Measurements from ENCODE around the gene APBB2. TPM values are rescaled to one million over a fixed set of nuclear protein-coding genes. Genes with fewer than 3 reads are reported as not detected.
"Not testable (repeated sequence)": the region's sequence is repeated elsewhere in the genome, so short reads cannot be mapped to it uniquely, and the experiment has no call there.

Gene APBB2
- total RNA-seq, 2 donors from 2014 or later, result 134 to 137 TPM

DNA sequence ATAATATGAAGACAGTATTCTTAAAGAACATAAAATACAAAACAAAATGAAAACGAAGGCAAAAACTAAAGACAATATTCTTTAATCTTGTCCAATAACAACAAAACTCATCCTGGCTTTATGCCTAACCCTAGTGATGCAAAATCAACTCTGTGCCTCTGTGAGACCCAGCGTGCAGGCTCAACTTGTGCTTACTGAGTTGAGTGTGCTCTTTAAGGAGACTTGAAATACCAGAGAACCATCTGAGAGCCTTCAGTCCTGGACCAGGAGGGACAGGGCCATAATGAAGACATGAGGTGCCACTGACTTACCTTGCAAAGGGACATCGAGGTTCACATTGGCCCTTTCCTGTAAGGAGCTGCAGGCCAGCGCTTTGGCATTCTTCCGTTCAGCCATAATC lies 387.5 kb downstream of the APBB2 start:
- H3K27ac ChIP-seq, result no peak overlapping the region
- H3K9me3 ChIP-seq, result no peaks in the 10 kb centered on the region
- no peaks in the 10 kb centered on the region for H3K27me3 ChIP-seq (replicated peaks; ENCODE audit: insufficient read depth)
- peaks cover 64% of the 10 kb centered on the region for H3K36me3 ChIP-seq
- no peaks in the 10 kb centered on the region for H3K4me1 ChIP-seq (ENCODE audit: control insufficient read depth in 1 of 2, low read depth in 2 of 2)
- no peak overlapping the region for H3K4me3 ChIP-seq
- TF ChIP-seq, protein P1, sequence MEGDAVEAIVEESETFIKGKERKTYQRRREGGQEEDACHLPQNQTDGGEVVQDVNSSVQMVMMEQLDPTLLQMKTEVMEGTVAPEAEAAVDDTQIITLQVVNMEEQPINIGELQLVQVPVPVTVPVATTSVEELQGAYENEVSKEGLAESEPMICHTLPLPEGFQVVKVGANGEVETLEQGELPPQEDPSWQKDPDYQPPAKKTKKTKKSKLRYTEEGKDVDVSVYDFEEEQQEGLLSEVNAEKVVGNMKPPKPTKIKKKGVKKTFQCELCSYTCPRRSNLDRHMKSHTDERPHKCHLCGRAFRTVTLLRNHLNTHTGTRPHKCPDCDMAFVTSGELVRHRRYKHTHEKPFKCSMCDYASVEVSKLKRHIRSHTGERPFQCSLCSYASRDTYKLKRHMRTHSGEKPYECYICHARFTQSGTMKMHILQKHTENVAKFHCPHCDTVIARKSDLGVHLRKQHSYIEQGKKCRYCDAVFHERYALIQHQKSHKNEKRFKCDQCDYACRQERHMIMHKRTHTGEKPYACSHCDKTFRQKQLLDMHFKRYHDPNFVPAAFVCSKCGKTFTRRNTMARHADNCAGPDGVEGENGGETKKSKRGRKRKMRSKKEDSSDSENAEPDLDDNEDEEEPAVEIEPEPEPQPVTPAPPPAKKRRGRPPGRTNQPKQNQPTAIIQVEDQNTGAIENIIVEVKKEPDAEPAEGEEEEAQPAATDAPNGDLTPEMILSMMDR (IDR thresholded peaks at IDR 0.05), result no peak
- DNase-seq (ENCODE audit: low spot score) (no peak), ATAC-seq (ENCODE audit: insufficient number of reproducible peaks, low FRiP score, low read depth) (no peak)

DNA sequence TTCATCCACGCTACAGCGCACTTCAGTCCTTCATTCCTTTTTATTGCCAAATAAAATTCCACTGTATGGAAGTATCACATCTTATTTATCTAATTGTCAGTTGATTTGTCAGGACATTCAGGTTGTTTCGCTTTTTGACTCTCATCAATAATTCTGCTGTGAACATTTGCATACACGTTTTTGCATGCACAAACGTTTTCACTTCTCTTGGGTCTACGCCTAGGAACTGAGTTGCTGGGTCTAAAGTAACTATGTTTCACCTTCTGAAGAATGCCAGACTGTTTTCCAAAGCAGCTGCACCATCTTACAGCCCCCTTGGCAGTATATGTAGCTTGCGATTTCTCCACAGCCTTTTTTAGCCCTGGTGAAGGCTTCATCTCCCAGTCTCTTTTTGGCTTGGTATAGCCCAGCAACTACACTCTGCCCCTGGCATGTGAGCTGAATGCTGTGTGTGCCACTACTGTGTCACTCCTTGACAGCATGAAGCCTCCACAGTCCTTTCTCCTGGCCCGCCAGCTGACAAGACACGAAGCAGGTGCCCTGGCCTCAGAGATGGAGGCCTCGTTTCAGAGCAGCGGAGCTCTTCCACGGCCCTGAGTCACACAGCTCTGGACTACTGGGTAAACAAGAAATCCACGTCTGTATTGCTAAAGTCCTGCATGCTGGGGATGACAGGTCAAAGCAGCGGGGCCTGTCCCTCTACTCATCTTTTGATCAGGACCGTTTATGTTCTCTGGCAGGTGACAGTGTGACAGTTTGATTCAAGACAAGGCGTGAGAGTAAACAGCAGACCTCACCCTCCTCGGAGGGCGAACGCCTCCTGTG lies 389.1 kb downstream of the APBB2 start:
- DNase-seq (ENCODE audit: low spot score), result no peak
- H3K36me3 ChIP-seq, result peaks cover 60% of the 10 kb centered on the region

DNA sequence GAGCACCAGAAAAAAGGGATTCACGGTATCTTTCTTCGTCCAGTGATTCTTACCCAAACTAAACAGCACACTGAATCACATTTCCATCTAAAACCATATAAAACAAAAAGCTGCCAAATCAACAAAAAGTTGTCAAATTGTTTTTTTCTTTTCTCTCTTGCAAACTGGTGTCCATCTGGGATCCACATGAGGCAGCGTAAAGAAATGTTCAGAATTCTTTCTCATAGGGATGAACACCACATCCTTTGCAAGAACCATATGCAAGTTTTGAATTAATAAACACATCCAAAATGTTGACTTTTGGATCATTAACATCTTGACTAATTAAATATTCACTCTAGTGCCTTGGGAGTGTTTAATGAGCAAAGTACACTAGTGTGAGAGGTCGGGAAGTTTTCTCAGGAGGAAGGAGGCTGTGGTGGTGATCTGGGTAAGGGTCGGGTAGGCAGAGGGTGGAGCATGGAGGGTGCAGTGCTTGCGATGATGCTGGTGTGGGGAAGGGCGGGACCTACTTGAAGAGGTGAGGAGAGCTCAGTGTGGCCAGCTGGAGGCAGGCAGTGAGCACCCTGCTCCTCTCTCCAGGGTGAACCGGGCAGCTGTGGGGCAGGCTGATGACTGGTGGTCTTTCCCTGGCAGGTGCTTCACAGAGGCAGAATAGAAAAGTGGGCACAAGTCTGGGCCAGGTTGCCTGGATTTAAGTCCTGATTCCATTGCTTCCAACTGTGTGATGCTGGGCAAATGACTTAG lies 391.7 kb downstream of the APBB2 start:
- H3K36me3 ChIP-seq, result peaks cover 54% of the 10 kb centered on the region
- no peaks in the 10 kb centered on the region for H3K4me1 ChIP-seq (ENCODE audit: control insufficient read depth in 1 of 2, low read depth in 2 of 2)
- H3K4me3 ChIP-seq, result no peak overlapping the region
- no peak overlapping the region for H3K27ac ChIP-seq
- TF ChIP-seq, protein P1 (IDR thresholded peaks at IDR 0.05), result no peak
- no peaks in the 10 kb centered on the region for H3K27me3 ChIP-seq (replicated peaks; ENCODE audit: insufficient read depth)
- ATAC-seq (ENCODE audit: insufficient number of reproducible peaks, low FRiP score, low read depth), result no peak
- no peaks in the 10 kb centered on the region for H3K9me3 ChIP-seq
- DNase-seq (ENCODE audit: low spot score), result no peak

More for the DNA sequence above, 389.1 kb downstream of the APBB2 start:
- no peaks in the 10 kb centered on the region for H3K9me3 ChIP-seq
- no peaks in the 10 kb centered on the region for H3K27me3 ChIP-seq (replicated peaks; ENCODE audit: insufficient read depth)
- no peaks in the 10 kb centered on the region for H3K4me1 ChIP-seq (ENCODE audit: control insufficient read depth in 1 of 2, low read depth in 2 of 2)
- no peak overlapping the region for H3K27ac ChIP-seq
- no peak for ATAC-seq (ENCODE audit: insufficient number of reproducible peaks, low FRiP score, low read depth)
- H3K4me3 ChIP-seq, result no peak overlapping the region
- TF ChIP-seq, protein P1 (IDR thresholded peaks at IDR 0.05), result no peak

DNA sequence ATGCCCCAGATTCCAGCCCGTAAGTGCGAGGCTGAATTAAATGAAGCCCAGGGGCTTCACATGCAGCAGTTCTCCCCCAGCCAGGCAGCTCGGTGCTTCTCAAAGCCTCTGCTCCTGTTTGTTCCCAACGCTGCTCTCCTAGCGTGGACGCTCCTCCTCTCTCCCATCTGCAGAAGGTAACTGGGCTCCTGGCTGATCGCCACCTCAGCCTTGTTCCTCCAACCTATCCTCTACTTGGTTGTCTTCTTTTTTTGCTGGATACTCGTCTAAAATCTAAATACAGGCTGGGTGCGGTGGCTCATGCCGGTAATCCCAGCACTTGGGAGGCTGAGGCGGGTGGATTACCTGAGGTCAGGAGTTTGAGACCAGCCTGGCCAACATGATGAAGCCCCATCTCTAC lies 394.2 kb downstream of the APBB2 start:
- Histone ChIP-seq H3K4me3 (no peak overlapping the region), H3K36me3 (peaks cover 48% of the 10 kb centered on the region), H3K27ac (no peak overlapping the region), H3K27me3 (replicated peaks; ENCODE audit: insufficient read depth) (no peaks in the 10 kb centered on the region), H3K9me3 (no peaks in the 10 kb centered on the region), H3K4me1 (ENCODE audit: control insufficient read depth in 1 of 2, low read depth in 2 of 2) (no peaks in the 10 kb centered on the region)
- no peak for ATAC-seq (ENCODE audit: insufficient number of reproducible peaks, low FRiP score, low read depth)
- no peak for DNase-seq (ENCODE audit: low spot score)
- TF ChIP-seq, protein P1 (IDR thresholded peaks at IDR 0.05), result no peak

DNA sequence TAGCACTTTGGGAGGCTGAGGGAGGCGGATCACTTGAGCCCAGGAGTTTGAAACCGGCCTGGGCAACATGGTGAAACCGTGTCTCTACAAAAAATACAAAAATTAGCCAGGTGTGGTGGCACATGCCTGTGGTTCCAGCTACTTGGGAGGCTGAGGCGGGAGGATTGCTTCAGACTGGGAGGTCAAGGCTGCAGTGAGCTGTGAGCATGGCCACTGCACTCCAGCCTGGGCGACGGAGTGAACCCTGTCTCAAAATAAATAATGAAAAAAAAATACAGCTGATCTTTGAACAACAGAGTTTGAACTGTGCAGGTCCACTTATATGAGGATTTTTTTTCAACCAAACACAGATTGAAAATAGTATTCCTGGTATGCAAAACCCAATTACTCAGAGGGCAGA lies 397.2 kb downstream of the APBB2 start:
- H3K27ac ChIP-seq; H3K4me1 ChIP-seq (ENCODE audit: control insufficient read depth in 1 of 2, low read depth in 2 of 2); DNase-seq (ENCODE audit: low spot score); H3K27me3 ChIP-seq (replicated peaks; ENCODE audit: insufficient read depth); H3K9me3 ChIP-seq; ATAC-seq (ENCODE audit: insufficient number of reproducible peaks, low FRiP score, low read depth); H3K4me3 ChIP-seq: not testable (repeated sequence)
- H3K36me3 ChIP-seq, result peaks cover 30% of the 10 kb centered on the region
